Measurements from ENCODE around the gene RACK1.
"Not testable (repeated sequence)": the region's sequence is repeated elsewhere in the genome, so short reads cannot be mapped to it uniquely, and the experiment has no call there.

Gene RACK1

GRCh38 chr5:181233088-181233800 lies 10.5 kb downstream of the RACK1 start:
- DNase-seq = no peak

GRCh38 chr5:181232593-181232992 lies 11.1 kb downstream of the RACK1 start:
- no peak for DNase-seq

- no peak for DNase-seq
Observed at GRCh38 chr5:181231432-181231831, 12.3 kb downstream of the RACK1 start.

- no peak for DNase-seq
Observed at GRCh38 chr5:181230551-181230950, 13.2 kb downstream of the RACK1 start.

- no peak for DNase-seq
Observed at GRCh38 chr5:181229996-181230395, 13.7 kb downstream of the RACK1 start.

GRCh38 chr5:181224390-181225229 lies 19.1 kb downstream of the RACK1 start:
- DNase-seq = no peak

- no peak for DNase-seq
Observed at GRCh38 chr5:181223729-181224389, 19.8 kb downstream of the RACK1 start.

- DNase-seq = peak; percentile 99
Observed at GRCh38 chr5:181223058-181223728, 20.5 kb downstream of the RACK1 start, which contains the start of gene TRIM41. Gene TRIM41 (plus strand): TSS chr5:181223281. CDS start chr5:181224000, 719 bp downstream.

GRCh38 chr5:181222630-181223057 lies 21.1 kb downstream of the RACK1 start:
- DNase-seq = no peak

GRCh38 chr5:181221792-181222629 lies 21.7 kb downstream of the RACK1 start:
- DNase-seq = peak; percentile 98

GRCh38 chr5:181221105-181221791 lies 22.5 kb downstream of the RACK1 start:
- no peak for DNase-seq

- no peak for DNase-seq
Observed at GRCh38 chr5:181220178-181220515, 23.6 kb downstream of the RACK1 start.

GRCh38 chr5:181219262-181220177 lies 24.2 kb downstream of the RACK1 start:
- DNase-seq = no peak

GRCh38 chr5:181218795-181219124 lies 24.9 kb downstream of the RACK1 start:
- no peak for DNase-seq

GRCh38 chr5:181217803-181218062 lies 26.0 kb downstream of the RACK1 start:
- DNase-seq = no peak

- DNase-seq = peak; percentile 84
Observed at GRCh38 chr5:181217111-181217802, 26.4 kb downstream of the RACK1 start.

- DNase-seq = no peak
Observed at GRCh38 chr5:181215997-181216989, 27.4 kb downstream of the RACK1 start.

GRCh38 chr5:181214249-181214648 lies 29.5 kb downstream of the RACK1 start:
- DNase-seq = not testable (repeated sequence)

GRCh38 chr5:181212934-181213333 lies 30.8 kb downstream of the RACK1 start:
- no peak for DNase-seq
